Glutamatergic neuron (in vitro differentiated cells): ENCODE results near the gene FCAMR. TPM values are rescaled to one million over a fixed set of nuclear protein-coding genes. Genes with fewer than 3 reads are reported as not detected.

ENCODE experiments used
- DNase-seq: peaks from one replicate; pipeline ENCODE4 v3.0.0; 2022
- H3K27ac Mint-ChIP-seq: one replicate; pipeline ENCODE4 v1.8.0; 2020; ENCODE audit warnings: mild to moderate bottlenecking, mixed read lengths, inconsistent platforms; ENCODE audit not compliant: unreplicated experiment
- H3K27me3 Mint-ChIP-seq: one replicate; pipeline ENCODE4 v1.8.0; 2020; ENCODE audit warnings: mild to moderate bottlenecking, moderate library complexity, mixed read lengths, inconsistent platforms; ENCODE audit not compliant: unreplicated experiment
- H3K36me3 Mint-ChIP-seq: one replicate; pipeline ENCODE4 v1.8.0; 2020; ENCODE audit warnings: mild to moderate bottlenecking, mixed read lengths, inconsistent platforms; ENCODE audit not compliant: unreplicated experiment
- H3K4me1 Mint-ChIP-seq: one replicate; pipeline ENCODE4 v1.8.0; 2020; ENCODE audit warnings: mild to moderate bottlenecking, low read depth, mixed read lengths, inconsistent platforms; ENCODE audit not compliant: unreplicated experiment
- H3K4me3 Mint-ChIP-seq: one replicate; pipeline ENCODE4 v1.8.0; 2020; ENCODE audit warnings: mild to moderate bottlenecking, mixed read lengths, inconsistent platforms; ENCODE audit not compliant: unreplicated experiment
- H3K9me3 Mint-ChIP-seq: one replicate; pipeline ENCODE4 v1.8.0; 2020; ENCODE audit warnings: mild to moderate bottlenecking, moderate library complexity, mixed read lengths, inconsistent platforms; ENCODE audit not compliant: unreplicated experiment
- total RNA-seq: library from RNA; stranded (reverse); fragmentation: NEBNext Ultra II Directional; extraction: Animal tissue kit (Norgen Biotek cat#: 25700); gene quantifications from one replicate; pipeline ENCODE4 v1.2.1, GENCODE V29; 2021; ENCODE audit not compliant: unreplicated experiment
- TF ChIP-seq, protein P1 (sequence below): fragments of 200-600 bp; sonication (generic); IDR thresholded peaks from one replicate; pipeline ENCODE4 v1.5.0; 2021; ENCODE audit not compliant: partially characterized antibody, unreplicated experiment

FCAMR gene
- total RNA-seq, 1 donor from 2014 or later, result not detected

DNA sequence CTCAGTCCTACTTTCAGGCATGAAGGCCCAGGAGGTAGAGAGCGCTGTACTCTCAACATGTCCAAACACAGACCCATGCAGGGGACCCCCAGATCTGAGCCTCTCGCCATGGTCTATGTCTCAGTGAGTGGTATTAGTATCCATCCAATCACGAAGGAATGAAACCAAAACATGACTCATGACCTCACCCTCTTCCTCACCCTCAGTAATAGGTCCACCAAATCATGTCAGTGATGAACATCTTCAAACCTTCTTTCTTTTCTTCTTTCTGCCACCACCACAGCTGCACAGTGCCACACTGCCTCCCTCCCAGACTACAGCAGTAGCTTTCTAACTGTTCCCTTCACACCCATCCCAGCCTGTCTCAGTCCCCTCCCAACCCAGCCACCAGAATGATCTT, 45.5 kb upstream of the FCAMR start:
- Mint-ChIP-seq H3K4me3 (no peak overlapping the region), H3K4me1 (no peaks in the 10 kb centered on the region), H3K27me3 (peaks cover 8% of the 10 kb centered on the region), H3K9me3 (no peaks in the 10 kb centered on the region), H3K36me3 (no peaks in the 10 kb centered on the region), H3K27ac (no peak overlapping the region)
- TF ChIP-seq, protein P1, sequence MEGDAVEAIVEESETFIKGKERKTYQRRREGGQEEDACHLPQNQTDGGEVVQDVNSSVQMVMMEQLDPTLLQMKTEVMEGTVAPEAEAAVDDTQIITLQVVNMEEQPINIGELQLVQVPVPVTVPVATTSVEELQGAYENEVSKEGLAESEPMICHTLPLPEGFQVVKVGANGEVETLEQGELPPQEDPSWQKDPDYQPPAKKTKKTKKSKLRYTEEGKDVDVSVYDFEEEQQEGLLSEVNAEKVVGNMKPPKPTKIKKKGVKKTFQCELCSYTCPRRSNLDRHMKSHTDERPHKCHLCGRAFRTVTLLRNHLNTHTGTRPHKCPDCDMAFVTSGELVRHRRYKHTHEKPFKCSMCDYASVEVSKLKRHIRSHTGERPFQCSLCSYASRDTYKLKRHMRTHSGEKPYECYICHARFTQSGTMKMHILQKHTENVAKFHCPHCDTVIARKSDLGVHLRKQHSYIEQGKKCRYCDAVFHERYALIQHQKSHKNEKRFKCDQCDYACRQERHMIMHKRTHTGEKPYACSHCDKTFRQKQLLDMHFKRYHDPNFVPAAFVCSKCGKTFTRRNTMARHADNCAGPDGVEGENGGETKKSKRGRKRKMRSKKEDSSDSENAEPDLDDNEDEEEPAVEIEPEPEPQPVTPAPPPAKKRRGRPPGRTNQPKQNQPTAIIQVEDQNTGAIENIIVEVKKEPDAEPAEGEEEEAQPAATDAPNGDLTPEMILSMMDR, result no peak
- no peak for DNase-seq

DNA sequence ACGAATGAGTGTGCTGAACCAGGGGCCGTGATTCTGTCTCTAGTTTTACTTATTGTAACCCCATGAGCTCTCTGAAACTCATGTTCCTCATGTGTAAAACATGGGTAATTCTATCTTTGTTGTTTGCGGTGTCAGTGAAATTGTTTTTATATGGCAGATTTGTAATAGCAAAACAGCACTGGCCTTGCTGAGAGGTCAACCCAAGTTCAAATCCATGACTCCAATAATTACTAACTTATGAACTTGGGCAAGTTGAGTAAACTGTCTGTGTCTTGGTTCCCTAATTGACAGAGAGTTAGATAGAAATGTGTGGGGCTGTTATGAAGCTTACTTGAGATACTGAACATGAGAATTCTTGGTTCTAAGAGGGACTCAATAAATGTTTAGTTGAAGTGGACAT, 44.5 kb upstream of the FCAMR start:
- Mint-ChIP-seq H3K4me3 (no peak overlapping the region), H3K27me3 (peaks cover 8% of the 10 kb centered on the region), H3K27ac (no peak overlapping the region), H3K9me3 (no peaks in the 10 kb centered on the region), H3K4me1 (no peaks in the 10 kb centered on the region), H3K36me3 (no peaks in the 10 kb centered on the region)
- TF ChIP-seq, protein P1, result no peak
- no peak for DNase-seq

DNA sequence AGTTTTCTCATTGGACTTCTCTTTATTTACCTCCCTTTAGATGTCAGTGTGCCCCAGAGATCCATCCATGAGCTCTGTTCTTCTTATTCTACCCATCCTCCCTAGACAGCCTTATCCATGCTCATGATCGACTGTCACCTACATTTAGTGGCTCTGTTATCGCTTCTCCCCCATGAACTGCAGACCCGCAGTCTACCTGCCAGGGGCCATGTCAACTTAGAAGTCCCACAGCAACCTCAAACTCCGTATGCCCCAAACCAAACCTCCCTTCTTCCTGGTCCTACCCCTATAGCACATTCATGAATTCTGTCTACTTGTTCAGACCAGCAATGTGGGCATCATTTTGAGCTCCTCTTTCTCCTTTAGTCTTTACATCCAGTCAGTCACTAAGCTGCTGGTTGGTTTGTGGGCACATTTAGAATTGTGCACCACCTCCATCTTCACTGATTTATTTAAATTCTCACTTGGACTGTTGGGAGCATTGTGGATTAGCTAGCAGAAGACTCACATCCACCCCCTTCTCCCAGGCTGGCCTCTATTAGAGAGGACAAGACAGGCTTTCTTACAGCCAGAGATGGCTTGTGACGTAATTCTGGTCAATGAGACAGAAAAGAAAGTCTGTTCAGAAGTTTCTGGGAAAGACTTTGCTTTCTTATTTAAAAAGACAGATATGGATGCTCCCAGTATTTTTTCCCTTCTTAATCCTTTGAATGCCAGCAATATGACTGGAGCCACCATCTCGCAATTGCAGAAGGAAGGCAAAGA, 43.2 kb upstream of the FCAMR start:
- H3K4me3 Mint-ChIP-seq, result no peak overlapping the region
- peaks cover 8% of the 10 kb centered on the region for H3K27me3 Mint-ChIP-seq
- H3K27ac Mint-ChIP-seq, result no peak overlapping the region
- no peaks in the 10 kb centered on the region for H3K36me3 Mint-ChIP-seq
- no peak for DNase-seq
- no peaks in the 10 kb centered on the region for H3K9me3 Mint-ChIP-seq
- H3K4me1 Mint-ChIP-seq, result no peaks in the 10 kb centered on the region
- TF ChIP-seq, protein P1, result no peak

DNA sequence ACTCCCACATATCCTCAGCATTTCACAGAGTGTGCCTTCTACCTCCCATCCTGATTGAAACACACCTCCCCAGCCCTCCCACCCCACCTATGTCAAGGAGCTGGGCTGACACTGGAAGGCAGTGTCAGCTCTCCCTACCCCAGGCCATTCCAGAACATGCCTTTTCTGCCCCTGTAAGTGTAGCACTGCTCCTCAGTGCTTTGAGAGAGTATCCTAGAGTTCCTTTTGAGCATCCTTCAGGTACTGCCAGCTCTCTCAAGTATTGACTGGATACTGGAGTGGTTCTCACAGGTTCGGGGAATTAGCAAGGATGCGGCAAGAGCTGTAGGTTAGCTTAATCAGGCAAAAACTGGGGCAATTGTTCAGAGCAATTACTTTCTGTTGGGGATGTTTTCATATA, 40.5 kb upstream of the FCAMR start:
- no peak for DNase-seq
- peaks cover 2% of the 10 kb centered on the region for H3K9me3 Mint-ChIP-seq
- TF ChIP-seq, protein P1, result no peak
- H3K36me3 Mint-ChIP-seq, result no peaks in the 10 kb centered on the region
- peaks cover 4% of the 10 kb centered on the region for H3K27me3 Mint-ChIP-seq
- H3K4me1 Mint-ChIP-seq, result no peaks in the 10 kb centered on the region
- H3K4me3 Mint-ChIP-seq, result no peak overlapping the region
- H3K27ac Mint-ChIP-seq, result no peak overlapping the region

DNA sequence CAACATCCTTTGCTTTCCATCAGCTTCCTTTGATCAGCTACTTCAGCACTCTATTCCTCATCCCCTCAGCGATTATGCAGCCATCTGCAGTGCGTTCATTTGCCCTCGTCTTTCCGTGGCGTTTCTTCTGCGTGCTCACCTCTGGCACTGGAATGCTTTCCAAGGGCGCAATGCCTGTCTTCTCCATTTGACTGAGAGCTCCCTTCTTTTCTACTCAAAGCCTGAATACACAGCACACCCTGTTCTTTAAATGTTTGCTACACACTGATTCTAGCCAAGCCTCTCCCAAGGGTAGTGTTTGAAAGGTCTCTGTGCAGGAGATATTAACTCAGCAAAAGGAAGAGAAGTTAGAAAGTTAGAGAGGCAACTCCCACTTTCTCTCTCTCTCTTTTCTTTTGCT, 39.7 kb upstream of the FCAMR start:
- H3K27me3 Mint-ChIP-seq, result peaks cover 3% of the 10 kb centered on the region
- TF ChIP-seq, protein P1, result no peak
- no peaks in the 10 kb centered on the region for H3K4me1 Mint-ChIP-seq
- H3K9me3 Mint-ChIP-seq, result peaks cover 2% of the 10 kb centered on the region
- H3K36me3 Mint-ChIP-seq, result no peaks in the 10 kb centered on the region
- no peak for DNase-seq
- H3K4me3 Mint-ChIP-seq, result no peak overlapping the region
- H3K27ac Mint-ChIP-seq, result no peak overlapping the region
